NCI-H2171 (cell line): ENCODE measurements around the gene LRP1B.

Experiments used
- DNase-seq: peaks from one replicate; lab custom pipeline; 2025; lab: John Stamatoyannopoulos, UW

LRP1B gene

DNA sequence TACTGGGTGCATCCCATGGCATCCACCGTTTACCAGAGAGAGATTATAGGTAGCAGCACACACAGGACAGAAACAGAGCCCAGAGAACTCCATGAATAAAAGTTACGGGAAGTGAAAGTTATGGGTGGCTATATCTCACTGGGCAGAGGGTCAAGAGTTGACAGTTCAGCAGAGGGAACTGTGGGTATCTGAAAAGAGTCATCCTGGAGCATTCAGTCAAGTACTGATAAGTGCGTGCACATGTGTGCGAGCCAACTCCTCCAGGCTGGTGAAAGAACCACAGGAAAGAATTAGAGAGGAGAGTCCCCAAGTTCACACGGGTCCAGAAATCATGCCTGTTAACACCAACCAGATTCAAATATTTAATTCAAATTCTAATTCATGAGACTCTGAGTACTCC lies 1588.2 kb downstream of the LRP1B start:
- DNase-seq: no peak

DNA sequence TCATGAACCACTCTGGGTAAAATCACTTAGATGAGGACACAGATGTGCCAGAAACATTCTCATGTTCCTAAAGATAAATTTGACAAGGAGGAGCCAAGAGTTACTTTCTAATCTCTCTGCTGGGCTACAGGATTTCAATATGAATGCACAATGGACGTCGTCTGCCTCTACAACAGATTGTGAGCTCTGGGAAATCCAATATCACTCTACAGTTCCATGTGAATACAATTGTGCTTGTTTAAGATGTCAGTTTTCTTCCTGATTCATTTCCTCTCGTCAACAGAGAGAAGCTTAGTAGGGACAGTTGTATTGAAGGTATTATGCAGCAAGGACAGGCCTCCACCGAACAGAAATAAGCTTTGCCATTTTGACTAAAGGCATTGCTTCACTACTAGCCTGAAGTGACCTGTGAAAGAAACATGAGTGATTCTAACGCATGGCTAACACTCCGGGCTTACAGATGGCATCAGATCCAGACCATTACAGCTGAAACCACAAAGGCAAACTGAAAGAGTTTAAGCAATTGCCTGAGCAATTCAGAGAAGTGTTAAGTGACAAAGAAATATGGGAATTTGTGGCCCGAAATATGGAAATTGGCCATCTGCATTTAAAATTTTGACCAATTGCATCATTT lies 1591.5 kb downstream of the LRP1B start:
- no peak for DNase-seq

DNA sequence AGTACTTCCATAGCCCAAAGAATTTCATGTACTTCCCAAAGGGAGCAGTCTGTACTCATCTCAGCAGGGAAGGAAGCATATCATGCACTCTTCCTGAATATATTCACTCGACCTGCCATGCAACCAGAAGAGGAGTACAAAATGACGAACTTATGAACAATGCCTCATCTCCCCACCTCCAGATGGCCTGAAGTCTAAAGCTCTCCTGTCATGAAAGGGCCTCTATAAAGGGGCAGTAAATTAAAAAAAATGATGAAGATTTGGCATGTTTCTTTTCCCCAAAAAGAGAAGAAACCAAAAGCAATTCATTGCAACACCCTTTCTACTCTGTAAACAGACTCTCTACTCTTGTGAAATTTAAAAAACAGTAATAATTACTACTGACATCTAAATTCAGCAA lies 1601.1 kb downstream of the LRP1B start:
- no peak for DNase-seq

DNA sequence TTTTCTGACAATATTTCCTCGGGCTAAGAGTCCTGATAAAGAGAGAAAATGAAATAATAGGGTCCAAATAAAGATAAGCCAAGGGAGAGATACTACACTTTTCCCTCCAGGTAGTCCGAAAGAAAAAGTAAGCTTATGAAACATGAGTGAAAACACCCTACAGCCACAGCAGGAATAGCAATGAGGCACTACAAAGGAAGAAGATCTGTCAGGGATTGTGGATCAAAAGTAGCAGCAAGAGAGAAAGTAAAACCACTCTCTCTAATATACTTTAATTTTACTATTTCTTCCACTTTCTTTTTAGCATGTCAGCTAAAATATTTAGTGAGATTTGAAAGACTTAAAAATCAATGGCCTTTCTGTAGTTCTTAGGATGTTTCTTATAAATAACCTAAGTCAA lies 1601.8 kb downstream of the LRP1B start:
- no peak for DNase-seq

DNA sequence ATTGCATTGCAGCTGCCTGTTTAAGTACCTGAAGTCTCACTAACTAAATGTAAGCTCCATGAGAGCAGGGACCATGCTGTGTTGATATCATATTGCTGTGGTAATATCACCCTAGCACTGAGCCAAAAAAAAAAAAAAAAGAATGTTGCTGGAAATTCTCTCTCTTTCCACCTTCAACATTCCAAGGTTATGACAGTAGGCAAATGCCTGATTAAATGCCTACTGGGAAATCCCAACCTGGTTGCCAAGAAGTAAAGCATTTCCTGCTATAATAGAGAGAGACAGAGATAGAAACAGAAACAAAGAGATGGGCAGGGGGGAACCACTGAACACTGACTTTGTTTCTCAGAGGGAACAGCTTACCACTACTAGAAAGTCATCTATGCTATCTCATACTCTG lies 1604.2 kb downstream of the LRP1B start:
- DNase-seq: no peak

DNA sequence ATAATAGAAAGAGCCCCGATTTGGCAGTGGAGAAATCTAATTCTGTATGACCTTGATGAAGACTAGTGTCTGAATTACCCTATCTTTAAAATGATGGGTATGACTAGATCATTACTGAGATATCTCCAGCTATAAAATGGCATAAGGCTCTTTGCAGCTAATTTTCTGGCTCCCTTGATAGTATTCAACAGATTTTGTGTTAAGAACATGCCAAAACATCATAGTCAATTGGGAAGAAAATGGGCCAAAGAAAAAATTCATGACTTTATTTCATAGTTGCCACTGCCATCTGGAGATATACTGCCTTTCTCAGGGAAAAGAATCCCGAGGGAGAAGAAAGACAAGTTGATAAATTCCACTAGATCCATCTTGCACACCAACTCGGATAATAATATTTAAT lies 1618.7 kb downstream of the LRP1B start:
- DNase-seq: no peak

DNA sequence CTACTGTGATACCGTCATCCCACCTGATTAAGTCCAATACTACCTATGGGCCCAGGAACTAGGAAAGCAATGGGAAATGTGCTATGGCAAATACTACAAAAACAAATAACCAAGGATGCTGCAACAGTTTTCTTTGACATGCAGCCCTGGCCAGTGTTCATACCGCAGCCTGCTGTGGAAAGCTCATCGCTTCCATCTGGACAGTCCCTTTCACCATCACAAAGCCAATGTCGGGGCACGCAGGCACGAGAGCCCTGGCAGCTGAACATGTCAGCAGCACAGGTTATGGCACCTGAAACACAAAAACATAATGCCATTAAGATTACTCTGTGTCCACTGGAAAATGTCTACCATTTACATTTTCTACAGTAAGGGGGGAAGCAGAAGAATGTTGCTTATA lies 1621.1 kb downstream of the LRP1B start:
- no peak for DNase-seq

DNA sequence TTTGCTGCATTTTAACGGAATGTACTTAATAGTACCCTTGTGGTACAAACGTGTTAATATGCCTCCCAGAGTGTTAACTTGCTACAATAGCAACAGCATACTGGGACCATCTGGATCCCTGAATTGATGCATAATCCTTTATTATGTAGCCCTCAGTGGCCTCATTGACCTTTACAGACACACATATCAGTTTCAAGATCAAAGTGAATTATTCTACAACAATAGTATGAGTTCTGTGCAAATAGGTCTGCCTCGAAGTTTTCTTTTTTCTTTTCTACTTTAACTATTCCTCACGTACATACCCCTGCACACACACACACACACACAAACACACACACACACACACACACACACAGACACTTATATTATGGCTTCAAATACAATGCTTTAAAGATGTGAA lies 1622.1 kb downstream of the LRP1B start:
- no peak for DNase-seq

DNA sequence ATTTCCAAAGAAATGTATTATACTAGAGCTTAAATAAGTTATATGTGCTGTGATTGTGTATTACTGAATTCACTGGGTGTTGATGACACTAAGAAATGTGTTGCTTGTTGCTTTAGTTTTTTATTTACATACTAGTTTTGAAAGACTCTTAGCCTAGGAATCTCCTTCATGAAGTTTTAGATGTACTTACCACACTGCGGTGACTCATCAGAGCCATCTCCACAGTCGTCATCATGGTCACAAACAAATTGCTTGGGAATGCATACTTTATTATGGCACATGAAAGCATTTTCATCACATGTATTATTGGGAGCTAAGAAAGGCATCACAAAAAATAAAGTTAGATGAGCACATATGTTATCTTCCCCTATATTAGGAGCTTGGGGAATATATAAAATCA lies 1624.2 kb downstream of the LRP1B start:
- DNase-seq: no peak

DNA sequence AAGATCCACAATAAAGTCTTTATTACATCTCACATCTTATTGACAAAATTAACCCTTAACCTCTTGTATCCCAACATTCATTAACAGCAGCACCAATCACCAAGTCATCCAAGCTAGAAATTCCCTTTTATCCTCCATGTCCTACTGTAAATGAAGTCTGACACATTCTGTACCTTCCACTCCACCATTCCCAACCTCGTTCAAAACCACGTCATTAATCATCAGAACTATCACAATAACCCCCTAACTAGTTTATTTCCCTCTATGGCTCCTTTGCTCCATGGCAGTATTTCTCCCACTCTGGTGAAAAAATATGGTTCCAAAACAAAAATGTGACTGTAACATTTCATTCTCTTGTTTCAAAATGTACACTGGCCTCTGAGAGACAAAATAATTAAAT lies 1626.2 kb downstream of the LRP1B start:
- DNase-seq: no peak

DNA sequence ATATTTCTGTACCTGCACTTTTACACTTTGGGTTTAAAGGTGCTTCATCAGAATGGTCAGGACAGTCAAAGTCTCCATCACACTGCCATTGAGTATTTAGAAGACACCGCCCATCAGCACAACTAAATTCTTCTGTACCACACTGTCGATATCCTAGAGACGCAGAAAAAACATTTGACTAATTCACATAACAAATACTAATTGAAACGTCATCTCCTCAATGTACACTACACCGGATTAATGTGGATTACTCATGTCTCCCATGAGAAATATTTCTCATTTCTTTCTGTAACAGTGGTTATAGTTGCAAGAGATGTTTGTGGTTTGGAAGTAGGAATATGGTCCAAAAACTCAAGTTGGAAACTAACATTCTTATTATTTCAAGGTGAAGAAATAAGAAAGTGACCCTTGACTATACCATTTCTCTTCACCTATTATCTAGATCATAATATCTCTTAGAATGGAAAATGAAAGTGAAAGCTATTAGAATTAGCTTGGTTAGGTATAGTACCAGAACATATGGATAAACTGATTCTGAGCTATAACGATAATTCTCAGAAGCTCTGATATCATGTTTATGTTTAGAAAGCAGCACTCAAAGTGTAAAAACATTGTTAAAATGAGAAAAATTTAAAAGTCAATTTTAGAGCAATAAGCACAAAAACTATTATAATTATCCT lies 1627.7 kb downstream of the LRP1B start:
- no peak for DNase-seq

DNA sequence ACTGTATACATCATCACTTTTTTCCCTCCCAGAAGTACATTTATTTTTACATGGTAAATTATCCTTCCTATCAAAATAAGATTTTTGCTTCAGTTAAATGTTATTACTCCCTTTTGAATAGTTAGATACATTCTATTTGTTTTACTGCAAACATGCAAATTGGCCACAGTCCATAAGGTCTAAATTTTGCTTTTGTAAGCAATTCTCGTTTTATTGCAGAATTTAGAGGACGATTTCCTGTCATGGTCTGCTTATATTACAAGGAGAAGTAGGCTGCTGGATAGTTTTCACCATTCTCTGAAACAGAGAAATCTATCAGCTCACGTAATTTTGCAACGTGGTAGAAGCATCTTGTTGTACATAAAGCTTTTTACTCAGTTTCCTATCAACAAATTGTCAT lies 1632.5 kb downstream of the LRP1B start:
- no peak for DNase-seq

DNA sequence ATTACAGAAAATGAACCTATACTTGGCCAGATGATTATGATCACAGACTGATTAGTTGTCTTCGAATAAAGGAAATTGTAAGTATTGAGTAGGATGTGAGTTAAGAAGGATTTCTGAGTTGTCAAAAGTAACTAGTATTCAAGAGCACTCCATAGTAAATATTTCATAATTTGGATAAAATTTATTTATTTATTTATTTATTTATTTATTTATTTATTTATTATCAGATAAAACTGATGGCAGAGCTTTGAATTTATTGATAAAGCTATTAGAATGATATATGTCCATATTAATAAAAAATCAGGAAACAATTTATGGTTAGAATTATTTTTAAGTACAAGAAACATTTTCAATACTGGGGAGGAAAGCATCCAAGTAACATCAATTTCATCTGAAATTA lies 1634.1 kb downstream of the LRP1B start:
- DNase-seq: no peak

DNA sequence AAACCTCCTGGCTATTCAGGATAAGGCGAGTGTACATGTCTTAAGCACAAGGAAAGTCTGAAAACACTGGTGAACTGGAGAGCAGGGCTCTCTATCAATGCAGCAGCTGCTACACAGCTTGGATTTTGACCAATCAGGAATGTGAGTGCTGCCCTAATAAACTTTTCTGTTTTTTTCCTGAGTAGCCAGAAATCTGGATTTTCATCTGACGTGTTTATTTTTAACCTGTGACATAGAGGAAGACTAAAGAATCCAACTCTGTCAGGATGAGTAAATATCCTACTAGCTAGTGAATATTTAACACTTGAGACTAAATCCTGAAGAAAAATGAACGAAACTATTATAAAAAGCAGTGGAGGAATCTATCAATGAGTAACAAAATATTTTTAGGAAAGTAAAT lies 1638.9 kb downstream of the LRP1B start:
- DNase-seq: no peak

DNA sequence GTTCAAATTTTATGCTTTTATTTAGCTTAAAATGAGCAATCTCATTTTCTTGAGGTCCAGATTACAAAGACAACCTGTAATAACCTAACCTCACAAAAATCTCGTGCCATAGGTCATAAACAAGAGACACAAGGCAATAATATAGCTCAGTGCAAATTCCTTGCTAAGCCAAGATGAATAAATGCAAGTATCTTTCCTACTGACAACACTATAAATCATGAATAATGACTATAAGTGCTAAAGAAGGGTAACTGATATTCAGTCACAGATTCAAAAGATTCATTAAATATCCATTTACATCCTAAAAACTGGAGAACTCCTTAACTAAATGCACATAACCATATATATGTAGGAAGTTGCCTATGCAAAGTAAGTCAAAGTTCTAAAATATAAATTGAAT lies 1641.6 kb downstream of the LRP1B start:
- DNase-seq: no peak

DNA sequence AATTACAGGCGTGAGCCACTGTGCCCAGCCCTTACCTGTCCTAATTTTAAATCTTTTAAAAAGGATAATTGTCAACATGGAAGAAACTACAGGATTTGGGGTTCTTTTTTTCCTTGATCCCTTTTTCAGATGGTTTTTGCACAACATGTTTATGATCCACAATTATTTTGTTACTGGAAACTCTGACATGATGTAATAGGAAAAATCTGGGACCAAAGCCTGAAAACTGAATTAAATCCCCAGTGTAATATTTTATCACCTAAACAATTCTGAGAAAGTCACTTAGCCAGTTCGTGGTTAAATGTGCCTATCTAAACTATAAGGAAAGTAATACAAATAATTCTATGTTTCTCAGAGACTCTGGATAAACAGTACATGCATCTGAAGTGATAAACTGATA lies 1649.7 kb downstream of the LRP1B start:
- DNase-seq: no peak

DNA sequence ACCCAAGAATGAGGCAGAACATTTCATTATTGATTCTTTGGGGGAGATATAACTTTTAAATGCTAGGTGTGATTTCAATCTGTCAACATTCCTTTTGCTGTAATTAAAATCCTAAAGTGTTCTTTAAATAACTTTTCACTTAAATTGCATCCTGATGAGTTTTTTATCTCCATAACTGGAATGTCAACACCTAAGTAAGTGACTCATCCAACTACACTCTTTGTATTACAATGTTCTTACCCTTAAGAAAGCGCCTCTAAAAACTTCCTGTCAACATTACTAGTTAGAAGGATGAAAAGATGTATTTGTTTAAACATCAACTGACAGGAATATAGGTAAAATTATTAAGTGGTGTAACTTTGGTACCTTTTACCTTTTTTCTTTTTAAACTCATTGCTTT lies 1657.0 kb downstream of the LRP1B start:
- no peak for DNase-seq

DNA sequence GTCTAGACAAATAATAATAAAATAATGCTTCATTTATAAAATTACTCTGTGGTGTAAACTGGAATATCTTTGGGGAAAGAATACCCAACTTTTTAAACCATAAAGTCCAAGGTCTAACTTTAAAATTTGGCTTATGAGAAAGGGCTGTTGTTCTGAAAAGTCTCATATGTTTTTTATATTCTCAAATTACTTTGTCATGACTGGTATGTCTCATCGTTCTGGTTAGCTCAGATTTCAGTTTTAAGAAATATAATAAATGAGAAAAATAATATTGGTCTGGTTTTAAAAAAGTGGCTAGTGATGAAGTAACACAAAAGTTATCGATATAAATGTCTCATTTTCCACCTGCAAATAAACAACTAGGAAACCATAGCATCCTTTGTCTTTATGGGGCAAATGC lies 1658.1 kb downstream of the LRP1B start:
- no peak for DNase-seq

DNA sequence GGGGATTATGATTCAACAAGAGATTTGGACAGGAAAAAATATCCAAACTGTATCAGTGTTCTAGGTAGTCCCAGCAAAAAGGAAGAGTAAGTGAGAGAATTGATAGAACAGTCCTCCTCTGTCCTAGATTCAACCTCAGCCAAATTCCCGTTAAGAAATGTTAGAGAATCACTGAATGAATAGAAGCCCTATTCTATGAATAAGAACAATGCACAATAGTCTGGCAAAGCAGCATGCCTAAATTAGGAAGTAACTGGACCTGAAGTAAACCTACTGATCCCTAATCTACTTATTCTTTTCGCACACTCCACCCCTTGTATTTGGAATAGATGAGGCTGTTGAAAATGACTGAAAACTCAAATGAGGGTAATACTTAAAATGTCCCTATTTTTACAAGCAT lies 1665.5 kb downstream of the LRP1B start:
- no peak for DNase-seq

DNA sequence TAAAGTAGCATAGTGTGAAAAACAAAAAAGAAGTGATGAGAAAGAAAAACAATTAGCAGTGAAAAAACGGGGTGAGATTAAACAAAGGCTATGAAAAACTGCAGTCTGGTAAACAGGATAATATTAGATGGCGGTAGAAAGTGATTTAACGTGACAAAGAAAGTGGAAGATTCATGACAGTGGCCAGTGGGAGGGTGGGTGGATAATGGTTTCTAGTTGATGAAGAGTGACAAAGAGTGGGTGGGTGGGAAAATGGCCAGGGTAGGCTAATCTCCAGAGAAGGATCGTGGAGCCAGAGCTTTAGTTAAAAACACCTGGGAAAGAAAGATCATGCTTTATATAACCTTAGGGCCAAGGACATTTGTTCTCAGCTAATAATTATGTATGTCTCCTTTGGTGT lies 1667.8 kb downstream of the LRP1B start:
- no peak for DNase-seq

DNA sequence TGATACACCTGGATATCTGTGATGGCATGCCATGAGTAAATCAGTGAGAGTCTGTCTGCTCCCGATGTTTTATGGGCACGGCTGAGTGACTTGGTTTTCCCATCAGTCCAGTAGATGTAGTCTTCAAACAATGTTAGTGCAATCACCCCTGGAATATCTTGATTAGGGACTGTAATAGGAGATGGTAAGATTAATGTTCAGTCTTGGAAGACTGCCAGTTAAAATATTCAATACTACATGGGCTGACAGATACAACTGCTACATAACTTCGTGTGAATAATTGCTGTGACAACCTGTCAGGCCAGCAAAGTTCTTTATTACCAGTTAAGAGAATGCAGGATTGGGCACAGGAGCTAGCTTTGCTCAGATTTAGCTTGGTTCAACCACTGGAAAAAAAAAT lies 1673.3 kb downstream of the LRP1B start:
- DNase-seq: peak; percentile 18

DNA sequence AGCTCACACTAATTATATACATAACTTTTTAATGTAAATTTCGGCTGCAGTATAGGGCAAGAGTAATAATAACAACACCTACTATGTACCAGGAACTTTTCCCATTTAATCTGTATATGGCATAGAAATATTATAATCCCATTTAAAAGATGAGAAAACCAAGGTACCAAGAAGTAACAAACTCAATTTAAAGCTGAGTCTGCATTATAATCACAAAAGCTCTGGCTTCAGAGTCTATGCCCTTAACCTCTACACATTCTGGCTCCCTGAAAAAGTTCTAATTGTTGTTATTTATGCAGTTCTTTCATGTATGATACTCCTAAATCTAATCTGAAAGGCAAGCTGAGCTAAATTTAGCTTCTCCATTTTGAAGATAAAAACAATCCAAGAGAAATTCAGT lies 1675.5 kb downstream of the LRP1B start:
- DNase-seq: no peak

DNA sequence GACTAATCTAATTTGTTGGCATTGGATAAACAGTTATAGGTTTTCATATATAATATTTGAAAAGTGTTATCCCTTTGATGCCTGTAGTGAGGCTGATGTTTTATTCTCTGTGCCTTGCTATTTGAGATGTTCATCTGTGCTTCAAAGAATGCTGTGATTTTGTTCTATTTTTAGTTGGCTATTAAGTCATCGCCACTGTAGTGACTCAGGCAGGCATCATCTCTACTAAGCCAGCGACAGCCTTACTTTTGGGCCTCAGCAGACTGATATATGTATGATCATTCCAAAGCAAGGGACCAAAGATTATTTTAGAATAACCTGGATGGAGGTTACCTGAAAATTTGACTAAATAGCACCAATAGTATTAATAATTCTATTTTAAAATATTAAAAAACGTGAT lies 1676.1 kb downstream of the LRP1B start:
- no peak for DNase-seq

DNA sequence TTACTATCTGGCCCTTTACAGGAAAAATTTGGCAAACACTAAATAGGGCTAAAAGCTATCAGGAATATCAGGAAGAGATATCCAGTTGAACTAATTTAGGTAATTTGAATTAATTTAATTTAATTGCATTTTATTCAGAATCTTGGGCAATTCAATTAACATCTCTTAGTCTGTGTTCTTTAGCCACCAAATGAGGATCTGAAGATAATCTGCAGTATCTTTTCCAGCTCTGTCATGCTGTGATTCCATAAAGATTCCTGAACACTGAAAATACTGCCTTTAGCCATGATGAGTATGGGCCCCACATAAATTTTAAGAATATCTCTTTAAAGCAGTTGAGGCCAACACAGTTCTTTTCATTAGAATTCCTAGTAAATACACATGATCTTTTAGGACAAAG lies 1679.5 kb downstream of the LRP1B start:
- no peak for DNase-seq
